22Rv1 (cell line): Measurements from ENCODE around the gene PCDHGA2.
A peak's percentile ranks its signal among the peaks of the same experiment; 100 is the strongest.
"Not testable (repeated sequence)": the region's sequence is repeated elsewhere in the genome, so short reads cannot be mapped to it uniquely, and the experiment has no call there.

ENCODE experiments used
- H3K27ac ChIP-seq: fragments of 450-650 bp; 2 replicates; pipeline ENCODE4 v1.5.1; 2017
- CTCF ChIP-seq: fragments of 450-650 bp; IDR thresholded peaks from 2 replicates; pipeline ENCODE4 v1.5.1; 2017; ENCODE audit warnings: mild to moderate bottlenecking
- ZFX ChIP-seq: fragments of 450-650 bp; IDR thresholded peaks from 2 replicates; pipeline ENCODE4 v1.6.1; 2017; ENCODE audit warnings: antibody characterized with exemption, borderline replicate concordance

The PCDHGA2 gene

GRCh38 chr5:141320225-141321169 is 18.1 kb upstream of the PCDHGA2 start, which contains the start of gene TAF7:
Gene TAF7 (minus strand): TSS chr5:141320784. CDS start chr5:141320044, 740 bp downstream.
- H3K27ac ChIP-seq: peak within 1 kb of the TSS; percentile 90
- no peak for TF ChIP-seq ZFX
- TF ChIP-seq CTCF: peak; percentile 94

- H3K27ac ChIP-seq: no peak overlapping the region
- no peak for TF ChIP-seq ZFX
Observed at GRCh38 chr5:141322261-141322660, 16.3 kb upstream of the PCDHGA2 start.

GRCh38 chr5:141326088-141326854 is 12.3 kb upstream of the PCDHGA2 start:
- peak; percentile 92 for TF ChIP-seq CTCF
- TF ChIP-seq ZFX: no peak
- peak overlapping the region; percentile 32; the same call in 1 of the 2 replicates for H3K27ac ChIP-seq

- no peak overlapping the region for H3K27ac ChIP-seq
- TF ChIP-seq CTCF: no peak
- TF ChIP-seq ZFX: no peak
Observed at GRCh38 chr5:141328231-141328630, 10.3 kb upstream of the PCDHGA2 start.

- peak; percentile 86 for TF ChIP-seq CTCF
- TF ChIP-seq ZFX: no peak
- H3K27ac ChIP-seq: no peak within 1 kb of the TSS
Observed at GRCh38 chr5:141330299-141331080, 8.1 kb upstream of the PCDHGA2 start, which contains the start of gene PCDHGA1. Gene PCDHGA1 (plus strand): TSS chr5:141330514.

- not testable (repeated sequence) for H3K27ac ChIP-seq
Observed at GRCh38 chr5:141332571-141332970, 6.0 kb upstream of the PCDHGA2 start.

- not testable (repeated sequence) for H3K27ac ChIP-seq
Observed at GRCh38 chr5:141340781-141341354, 2.3 kb downstream of the PCDHGA2 start.

GRCh38 chr5:141342773-141343172 is 4.2 kb downstream of the PCDHGA2 start:
- no peak for TF ChIP-seq ZFX
- TF ChIP-seq CTCF: no peak
- no peak overlapping the region for H3K27ac ChIP-seq
